ENCODE data around the gene TNRC6C. TPM values are rescaled to one million over a fixed set of nuclear protein-coding genes. Genes with fewer than 3 reads are reported as not detected.

TNRC6C gene
- total and polyA plus RNA-seq, 9 of the 15 experiments (the other 6 are each of a cell fraction or from before 2014, with no cell fraction given), result 0.20 to 4.9 (median 2.3) TPM

- TF ChIP-seq TEAD4 (IDR thresholded peaks at IDR 0.05; ENCODE audit: low read length) (no peak), TEAD4 (CRISPR knock-in tag; IDR thresholded peaks at IDR 0.05; ENCODE audit: borderline replicate concordance) (no peak), NCOA6 (IDR thresholded peaks at IDR 0.05) (no peak), TAF7 (tag; IDR thresholded peaks at IDR 0.05) (no peak), ZBED1 (IDR thresholded peaks at IDR 0.05) (no peak), SMAD3 (CRISPR knock-in tag; conservative IDR thresholded peaks at IDR 0.05) (no peak), SMC3 (conservative IDR thresholded peaks at IDR 0.05; ENCODE audit: insufficient read depth, low read depth, low read length) (no peak), ZC3H11A (IDR thresholded peaks at IDR 0.05; ENCODE audit: low read depth, low read length) (no peak), KAT8 (IDR thresholded peaks at IDR 0.05; ENCODE audit: low read depth) (no peak), ZBTB34 (CRISPR knock-in tag; IDR thresholded peaks at IDR 0.05) (no peak), ZNF589 (CRISPR knock-in tag; IDR thresholded peaks at IDR 0.05; ENCODE audit: low read depth) (no peak)
- TF ChIP-seq, protein P1, sequence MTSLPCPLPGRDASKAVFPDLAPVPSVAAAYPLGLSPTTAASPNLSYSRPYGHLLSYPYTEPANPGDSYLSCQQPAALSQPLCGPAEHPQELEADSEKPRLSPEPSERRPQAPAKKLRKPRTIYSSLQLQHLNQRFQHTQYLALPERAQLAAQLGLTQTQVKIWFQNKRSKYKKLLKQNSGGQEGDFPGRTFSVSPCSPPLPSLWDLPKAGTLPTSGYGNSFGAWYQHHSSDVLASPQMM (CRISPR knock-in tag; IDR thresholded peaks at IDR 0.05), result no peak
- TF ChIP-seq, protein P2, sequence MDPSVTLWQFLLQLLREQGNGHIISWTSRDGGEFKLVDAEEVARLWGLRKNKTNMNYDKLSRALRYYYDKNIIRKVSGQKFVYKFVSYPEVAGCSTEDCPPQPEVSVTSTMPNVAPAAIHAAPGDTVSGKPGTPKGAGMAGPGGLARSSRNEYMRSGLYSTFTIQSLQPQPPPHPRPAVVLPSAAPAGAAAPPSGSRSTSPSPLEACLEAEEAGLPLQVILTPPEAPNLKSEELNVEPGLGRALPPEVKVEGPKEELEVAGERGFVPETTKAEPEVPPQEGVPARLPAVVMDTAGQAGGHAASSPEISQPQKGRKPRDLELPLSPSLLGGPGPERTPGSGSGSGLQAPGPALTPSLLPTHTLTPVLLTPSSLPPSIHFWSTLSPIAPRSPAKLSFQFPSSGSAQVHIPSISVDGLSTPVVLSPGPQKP (CRISPR knock-in tag; IDR thresholded peaks at IDR 0.05), result no peak
- TF ChIP-seq, protein P3, sequence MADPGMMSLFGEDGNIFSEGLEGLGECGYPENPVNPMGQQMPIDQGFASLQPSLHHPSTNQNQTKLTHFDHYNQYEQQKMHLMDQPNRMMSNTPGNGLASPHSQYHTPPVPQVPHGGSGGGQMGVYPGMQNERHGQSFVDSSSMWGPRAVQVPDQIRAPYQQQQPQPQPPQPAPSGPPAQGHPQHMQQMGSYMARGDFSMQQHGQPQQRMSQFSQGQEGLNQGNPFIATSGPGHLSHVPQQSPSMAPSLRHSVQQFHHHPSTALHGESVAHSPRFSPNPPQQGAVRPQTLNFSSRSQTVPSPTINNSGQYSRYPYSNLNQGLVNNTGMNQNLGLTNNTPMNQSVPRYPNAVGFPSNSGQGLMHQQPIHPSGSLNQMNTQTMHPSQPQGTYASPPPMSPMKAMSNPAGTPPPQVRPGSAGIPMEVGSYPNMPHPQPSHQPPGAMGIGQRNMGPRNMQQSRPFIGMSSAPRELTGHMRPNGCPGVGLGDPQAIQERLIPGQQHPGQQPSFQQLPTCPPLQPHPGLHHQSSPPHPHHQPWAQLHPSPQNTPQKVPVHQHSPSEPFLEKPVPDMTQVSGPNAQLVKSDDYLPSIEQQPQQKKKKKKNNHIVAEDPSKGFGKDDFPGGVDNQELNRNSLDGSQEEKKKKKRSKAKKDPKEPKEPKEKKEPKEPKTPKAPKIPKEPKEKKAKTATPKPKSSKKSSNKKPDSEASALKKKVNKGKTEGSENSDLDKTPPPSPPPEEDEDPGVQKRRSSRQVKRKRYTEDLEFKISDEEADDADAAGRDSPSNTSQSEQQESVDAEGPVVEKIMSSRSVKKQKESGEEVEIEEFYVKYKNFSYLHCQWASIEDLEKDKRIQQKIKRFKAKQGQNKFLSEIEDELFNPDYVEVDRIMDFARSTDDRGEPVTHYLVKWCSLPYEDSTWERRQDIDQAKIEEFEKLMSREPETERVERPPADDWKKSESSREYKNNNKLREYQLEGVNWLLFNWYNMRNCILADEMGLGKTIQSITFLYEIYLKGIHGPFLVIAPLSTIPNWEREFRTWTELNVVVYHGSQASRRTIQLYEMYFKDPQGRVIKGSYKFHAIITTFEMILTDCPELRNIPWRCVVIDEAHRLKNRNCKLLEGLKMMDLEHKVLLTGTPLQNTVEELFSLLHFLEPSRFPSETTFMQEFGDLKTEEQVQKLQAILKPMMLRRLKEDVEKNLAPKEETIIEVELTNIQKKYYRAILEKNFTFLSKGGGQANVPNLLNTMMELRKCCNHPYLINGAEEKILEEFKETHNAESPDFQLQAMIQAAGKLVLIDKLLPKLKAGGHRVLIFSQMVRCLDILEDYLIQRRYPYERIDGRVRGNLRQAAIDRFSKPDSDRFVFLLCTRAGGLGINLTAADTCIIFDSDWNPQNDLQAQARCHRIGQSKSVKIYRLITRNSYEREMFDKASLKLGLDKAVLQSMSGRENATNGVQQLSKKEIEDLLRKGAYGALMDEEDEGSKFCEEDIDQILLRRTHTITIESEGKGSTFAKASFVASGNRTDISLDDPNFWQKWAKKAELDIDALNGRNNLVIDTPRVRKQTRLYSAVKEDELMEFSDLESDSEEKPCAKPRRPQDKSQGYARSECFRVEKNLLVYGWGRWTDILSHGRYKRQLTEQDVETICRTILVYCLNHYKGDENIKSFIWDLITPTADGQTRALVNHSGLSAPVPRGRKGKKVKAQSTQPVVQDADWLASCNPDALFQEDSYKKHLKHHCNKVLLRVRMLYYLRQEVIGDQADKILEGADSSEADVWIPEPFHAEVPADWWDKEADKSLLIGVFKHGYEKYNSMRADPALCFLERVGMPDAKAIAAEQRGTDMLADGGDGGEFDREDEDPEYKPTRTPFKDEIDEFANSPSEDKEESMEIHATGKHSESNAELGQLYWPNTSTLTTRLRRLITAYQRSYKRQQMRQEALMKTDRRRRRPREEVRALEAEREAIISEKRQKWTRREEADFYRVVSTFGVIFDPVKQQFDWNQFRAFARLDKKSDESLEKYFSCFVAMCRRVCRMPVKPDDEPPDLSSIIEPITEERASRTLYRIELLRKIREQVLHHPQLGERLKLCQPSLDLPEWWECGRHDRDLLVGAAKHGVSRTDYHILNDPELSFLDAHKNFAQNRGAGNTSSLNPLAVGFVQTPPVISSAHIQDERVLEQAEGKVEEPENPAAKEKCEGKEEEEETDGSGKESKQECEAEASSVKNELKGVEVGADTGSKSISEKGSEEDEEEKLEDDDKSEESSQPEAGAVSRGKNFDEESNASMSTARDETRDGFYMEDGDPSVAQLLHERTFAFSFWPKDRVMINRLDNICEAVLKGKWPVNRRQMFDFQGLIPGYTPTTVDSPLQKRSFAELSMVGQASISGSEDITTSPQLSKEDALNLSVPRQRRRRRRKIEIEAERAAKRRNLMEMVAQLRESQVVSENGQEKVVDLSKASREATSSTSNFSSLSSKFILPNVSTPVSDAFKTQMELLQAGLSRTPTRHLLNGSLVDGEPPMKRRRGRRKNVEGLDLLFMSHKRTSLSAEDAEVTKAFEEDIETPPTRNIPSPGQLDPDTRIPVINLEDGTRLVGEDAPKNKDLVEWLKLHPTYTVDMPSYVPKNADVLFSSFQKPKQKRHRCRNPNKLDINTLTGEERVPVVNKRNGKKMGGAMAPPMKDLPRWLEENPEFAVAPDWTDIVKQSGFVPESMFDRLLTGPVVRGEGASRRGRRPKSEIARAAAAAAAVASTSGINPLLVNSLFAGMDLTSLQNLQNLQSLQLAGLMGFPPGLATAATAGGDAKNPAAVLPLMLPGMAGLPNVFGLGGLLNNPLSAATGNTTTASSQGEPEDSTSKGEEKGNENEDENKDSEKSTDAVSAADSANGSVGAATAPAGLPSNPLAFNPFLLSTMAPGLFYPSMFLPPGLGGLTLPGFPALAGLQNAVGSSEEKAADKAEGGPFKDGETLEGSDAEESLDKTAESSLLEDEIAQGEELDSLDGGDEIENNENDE (IDR thresholded peaks at IDR 0.05; ENCODE audit: low read depth, low read length), result no peak
Observed at GRCh38 chr17:78129351-78130089, 171.0 kb downstream of the TNRC6C start (continued).
